ENCODE measurements around the gene CNFN.
A peak's percentile ranks its signal among the peaks of the same experiment; 100 is the strongest.

CNFN gene

GRCh38 chr19:42426643-42427042 lies 36.5 kb upstream of the CNFN start:
- no peak overlapping the region for H3K4me3 ChIP-seq (ENCODE audit: low read depth, low read length)
- TF ChIP-seq CTCF (IDR thresholded peaks at IDR 0.05; ENCODE audit: borderline replicate concordance, insufficient read depth, low read depth, low read length), result no peak

GRCh38 chr19:42424712-42425131 lies 34.6 kb upstream of the CNFN start:
- H3K4me3 ChIP-seq (ENCODE audit: low read depth, low read length), result no peak overlapping the region
- no peak for TF ChIP-seq CTCF (IDR thresholded peaks at IDR 0.05; ENCODE audit: borderline replicate concordance, insufficient read depth, low read depth, low read length)

- no peak for TF ChIP-seq CTCF (IDR thresholded peaks at IDR 0.05; ENCODE audit: borderline replicate concordance, insufficient read depth, low read depth, low read length)
- no peak overlapping the region for H3K4me3 ChIP-seq (ENCODE audit: low read depth, low read length)
Measured at GRCh38 chr19:42424345-42424707, 34.2 kb upstream of the CNFN start.

- H3K4me3 ChIP-seq (ENCODE audit: low read depth, low read length), result peak overlapping the region; percentile 92
- no peak for TF ChIP-seq CTCF (IDR thresholded peaks at IDR 0.05; ENCODE audit: borderline replicate concordance, insufficient read depth, low read depth, low read length)
Measured at GRCh38 chr19:42423462-42424344, 33.6 kb upstream of the CNFN start.

GRCh38 chr19:42422901-42423461 lies 32.9 kb upstream of the CNFN start:
- peak overlapping the region; percentile 92 for H3K4me3 ChIP-seq (ENCODE audit: low read depth, low read length)
- TF ChIP-seq CTCF (IDR thresholded peaks at IDR 0.05; ENCODE audit: borderline replicate concordance, insufficient read depth, low read depth, low read length), result no peak

- no peak for TF ChIP-seq CTCF (IDR thresholded peaks at IDR 0.05; ENCODE audit: borderline replicate concordance, insufficient read depth, low read depth, low read length)
- peak overlapping the region; percentile 92 for H3K4me3 ChIP-seq (ENCODE audit: low read depth, low read length)
Measured at GRCh38 chr19:42422092-42422900, 32.2 kb upstream of the CNFN start.
